Common myeloid progenitor, CD34-positive (primary cell): ENCODE measurements around the gene SPATA13.

Source experiments
- CTCF ChIA-PET: fragments of 350-600 bp; sonication (Branson Sonifier 250); formaldehyde crosslinking; loops from one replicate; lab custom pipeline; 2021; ENCODE audit warnings: antibody characterized with exemption; lab: Charles Lee
- POLR2A ChIA-PET: fragments of 350-600 bp; sonication (Branson Sonifier 250); formaldehyde crosslinking; loops from one replicate; lab custom pipeline; 2021; ENCODE audit warnings: antibody characterized with exemption; lab: Charles Lee
- DNase-seq, 3 donors: peaks; one replicate each; pipeline versions ENCODE4 v3.0.0 to v3.0.0-alpha.2; 2013
- H3K27ac ChIP-seq, 2 experiments: 1 replicate in 1 of 2; 2 replicates in 1 of 2; pipeline ENCODE4 v1.7.0; 2013; ENCODE audit warnings: inconsistent platforms in 2 of 2, low read length in 2 of 2, mild to moderate bottlenecking in 2 of 2, low read depth in 1 of 2, moderate library complexity in 1 of 2; ENCODE audit not compliant: severe bottlenecking in 2 of 2, insufficient read depth in 1 of 2, poor library complexity in 1 of 2
- H3K27me3 ChIP-seq, 5 experiments: replicated peaks in 2 of 5; 1 replicate in 3 of 5; 2 replicates in 2 of 5; pipeline versions ENCODE4 v1.6.1 to v1.7.0; 2013; ENCODE audit warnings: low read length in 4 of 5, mild to moderate bottlenecking in 2 of 5, moderate library complexity in 2 of 5, inconsistent platforms in 1 of 5; ENCODE audit not compliant: insufficient read depth in 5 of 5, control insufficient read depth in 4 of 5
- H3K36me3 ChIP-seq, 4 experiments: 1 replicate in 2 of 4; 2 replicates in 2 of 4; pipeline versions ENCODE4 v1.6.1 to v1.7.0; 2013; ENCODE audit warnings: low read length in 3 of 4, control low read depth in 1 of 4, mild to moderate bottlenecking in 1 of 4; ENCODE audit not compliant: control insufficient read depth in 4 of 4, insufficient read depth in 4 of 4
- H3K4me1 ChIP-seq, 4 experiments: 1 replicate in 3 of 4; 2 replicates in 1 of 4; pipeline versions ENCODE4 v1.6.1 to v1.7.1; 2013; ENCODE audit warnings: low read length in 3 of 4, mild to moderate bottlenecking in 3 of 4, control low read depth in 1 of 4, inconsistent platforms in 1 of 4, moderate library complexity in 1 of 4; ENCODE audit not compliant: control insufficient read depth in 4 of 4, insufficient read depth in 4 of 4; ENCODE audit errors: control extremely low read depth in 1 of 4
- H3K4me3 ChIP-seq, 7 experiments: 1 replicate in 4 of 7; 2 replicates in 3 of 7; pipeline versions ENCODE4 v1.5.1 to v1.7.0; 2013; ENCODE audit warnings: mild to moderate bottlenecking in 7 of 7, low read length in 6 of 7, moderate library complexity in 6 of 7, inconsistent platforms in 2 of 7, low read depth in 2 of 7, control low read depth in 1 of 7; ENCODE audit not compliant: insufficient read depth in 4 of 7, control insufficient read depth in 1 of 7; ENCODE audit errors: extremely low read depth in 1 of 7
- H3K9me3 ChIP-seq, 5 experiments: 1 replicate in 4 of 5; 2 replicates in 1 of 5; pipeline versions ENCODE4 v1.6.1 to v1.7.1; 2013; ENCODE audit warnings: low read length in 4 of 5, mild to moderate bottlenecking in 2 of 5, inconsistent platforms in 1 of 5, low read depth in 1 of 5, moderate library complexity in 1 of 5; ENCODE audit not compliant: control insufficient read depth in 4 of 5, insufficient read depth in 2 of 5; ENCODE audit errors: control extremely low read depth in 1 of 5
- WGBS: methylation state at CpG from one replicate; pipeline ENCODE4 v1.1.5; 2013; ENCODE audit not compliant: insufficient coverage; 5-methylcytosine and 5-hydroxymethylcytosine counted together

The SPATA13 gene

DNA sequence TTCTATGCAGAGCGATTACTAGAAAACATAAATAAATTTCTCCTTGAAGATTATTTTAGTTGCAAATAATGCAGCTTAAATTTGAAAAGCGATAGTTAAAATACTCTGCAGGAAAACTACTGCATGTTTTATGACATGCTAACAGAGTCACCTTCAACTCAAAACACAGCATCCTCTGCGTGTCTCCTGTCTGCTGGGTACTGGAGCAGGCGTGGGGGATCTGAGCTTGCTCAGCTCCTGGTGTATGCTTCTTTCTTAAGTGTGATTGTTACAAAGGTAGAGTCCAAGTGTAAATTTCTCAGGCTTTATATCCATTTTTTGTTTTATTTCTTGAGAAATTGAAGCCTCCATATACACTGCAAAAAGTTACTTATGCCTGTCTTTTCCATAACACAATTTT, 15.3 kb downstream of the SPATA13 start:
- Histone ChIP-seq H3K27ac (no peak overlapping the region), H3K27me3 (no peaks in the 10 kb centered on the region), H3K36me3 (peaks cover 0 to 5% (median 0%) of the 10 kb centered on the region in 4 experiments), H3K4me3 (no peak overlapping the region), H3K4me1 (no peaks in the 10 kb centered on the region), H3K9me3 (no peaks in the 10 kb centered on the region)
- no peak for DNase-seq
- WGBS: 100% methylated on average over 2 of the region's 4 CpGs
- POLR2A ChIA-PET: no interaction called here
- CTCF ChIA-PET: interaction anchor here (1.6 kb wide), 1 partner anchor 9 kb away, joined by 3 read pairs; no protein-coding TSS in a partner anchor

DNA sequence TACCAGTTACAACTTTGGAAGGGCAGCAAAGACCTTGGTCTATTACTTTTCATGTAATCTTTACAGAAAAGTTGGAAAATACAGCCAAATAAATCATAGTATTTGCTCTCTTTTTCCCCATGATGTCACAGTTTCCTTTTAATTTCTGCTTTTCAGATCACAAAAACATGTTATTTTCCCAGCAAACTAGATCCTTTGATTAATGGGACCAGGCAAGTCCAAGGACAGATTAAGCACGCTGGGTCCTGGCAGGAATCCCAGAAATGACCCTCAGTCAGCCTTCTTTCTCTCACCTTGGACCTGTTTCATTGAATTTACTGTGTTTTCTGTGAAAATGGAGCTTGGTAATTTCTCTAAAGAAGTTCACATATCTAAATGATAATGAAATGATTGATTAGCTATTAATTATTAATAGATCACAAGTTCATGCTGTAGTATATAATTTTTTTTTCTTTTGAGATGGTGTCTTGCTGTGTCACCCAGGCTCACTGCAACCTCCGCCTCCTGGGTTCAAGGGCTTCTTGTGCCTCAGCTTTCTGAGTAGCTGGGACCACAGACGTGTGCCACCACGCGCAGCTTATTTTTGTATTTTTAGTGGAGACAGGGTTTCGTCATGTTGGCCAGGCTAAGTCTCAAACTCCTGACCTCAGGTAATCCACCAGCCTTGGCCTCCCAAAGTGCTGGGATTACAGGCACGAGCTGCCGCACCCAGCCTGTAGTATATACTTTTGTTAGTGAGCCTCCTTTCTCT, 16.0 kb downstream of the SPATA13 start:
- CTCF ChIA-PET: interaction anchor here (1.9 kb wide), 1 partner anchor 12 kb away, joined by 7 read pairs; no protein-coding TSS in a partner anchor
- WGBS: 94% methylated on average over 6 of the region's 8 CpGs
- POLR2A ChIA-PET: no interaction called here
- no peak for DNase-seq
- Histone ChIP-seq H3K27ac (no peak overlapping the region), H3K4me3 (no peak overlapping the region), H3K27me3 (no peaks in the 10 kb centered on the region), H3K4me1 (no peaks in the 10 kb centered on the region), H3K36me3 (no peaks in the 10 kb centered on the region), H3K9me3 (no peaks in the 10 kb centered on the region)

DNA sequence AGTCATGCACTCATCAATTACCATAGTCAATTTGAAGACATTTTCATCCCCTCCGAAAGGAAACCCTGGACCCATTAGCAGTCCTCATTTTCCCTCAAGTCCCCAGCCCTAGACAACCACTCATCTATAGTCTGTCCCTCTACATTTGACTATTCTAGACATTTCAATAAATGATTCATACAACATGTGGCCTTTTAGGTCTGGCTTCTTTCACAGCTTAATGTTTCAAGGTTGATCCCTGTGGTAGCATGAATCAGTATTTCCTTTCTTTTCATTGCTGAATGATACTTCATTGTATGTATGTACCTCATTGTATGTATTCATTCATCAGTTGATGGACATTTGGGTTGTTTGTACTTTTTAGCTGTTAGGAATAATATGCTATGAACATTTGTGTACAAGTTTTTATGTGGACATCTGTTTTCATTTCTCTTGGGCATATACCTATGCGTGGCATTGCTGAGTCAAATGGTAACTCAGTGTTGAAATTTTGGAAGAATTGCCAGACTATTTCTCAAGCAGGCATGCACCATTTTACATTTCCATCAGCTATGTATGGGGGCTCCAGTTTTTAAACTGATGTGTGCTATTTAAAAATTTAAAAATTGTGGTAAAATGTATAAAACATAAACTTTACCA, 18.4 kb downstream of the SPATA13 start:
- no peak overlapping the region for H3K27ac ChIP-seq
- POLR2A ChIA-PET: no interaction called here

GRCh38 chr13:24179486-24179850, 18.9 kb downstream of the SPATA13 start:
- Histone ChIP-seq H3K4me1 (peaks cover 0 to 4% (median 0%) of the 10 kb centered on the region in 4 experiments), H3K9me3 (no peaks in the 10 kb centered on the region), H3K27ac (no peak overlapping the region), H3K4me3 (no peak overlapping the region), H3K36me3 (no peaks in the 10 kb centered on the region), H3K27me3 (no peaks in the 10 kb centered on the region)
- CTCF ChIA-PET: interaction anchor here (1.4 kb wide), 1 partner anchor 18 kb away, joined by 3 read pairs; no protein-coding TSS in a partner anchor
- no peak for DNase-seq
- POLR2A ChIA-PET: no interaction called here
- WGBS: 100% methylated on average over 1 of the region's 1 CpG

More for the DNA sequence above, 18.4 kb downstream of the SPATA13 start:
- H3K9me3 ChIP-seq: no peaks in the 10 kb centered on the region
- no peak for DNase-seq
- peaks cover 0 to 4% (median 0%) of the 10 kb centered on the region in 4 experiments for H3K4me1 ChIP-seq
- no peak overlapping the region for H3K4me3 ChIP-seq
- no peaks in the 10 kb centered on the region for H3K36me3 ChIP-seq
- WGBS: 100% methylated on average over 1 of the region's 2 CpGs
- no peaks in the 10 kb centered on the region for H3K27me3 ChIP-seq
- CTCF ChIA-PET: interaction anchor here (1.0 to 1.9 kb wide), 5 partner anchors 8 to 25 kb away, joined by 3 to 6 read pairs (median 3); no protein-coding TSS in a partner anchor

GRCh38 chr13:24180750-24181377, 20.3 kb downstream of the SPATA13 start:
- Histone ChIP-seq H3K27ac (no peak overlapping the region), H3K4me3 (no peak overlapping the region), H3K27me3 (no peaks in the 10 kb centered on the region), H3K36me3 (no peaks in the 10 kb centered on the region), H3K9me3 (no peaks in the 10 kb centered on the region), H3K4me1 (peaks cover 0 to 4% (median 0%) of the 10 kb centered on the region in 4 experiments)
- POLR2A ChIA-PET: interaction anchor here (0.6 kb wide), 1 partner anchor 16 kb away, joined by 3 read pairs; no protein-coding TSS in a partner anchor
- 100% methylated on average over 2 of the region's 5 CpGs for WGBS
- no peak for DNase-seq
- CTCF ChIA-PET: interaction anchor here (0.9 to 1.4 kb wide), 2 partner anchors 12 to 20 kb away, joined by 3 to 4 read pairs; no protein-coding TSS in a partner anchor

GRCh38 chr13:24181991-24182702, 21.6 kb downstream of the SPATA13 start:
- ChIA-PET CTCF (interaction anchor here (0.9 to 1.2 kb wide), 2 partner anchors 11 to 18 kb away, joined by 3 read pairs; no protein-coding TSS in a partner anchor), POLR2A (interaction anchor here (1.2 kb wide), 1 partner anchor 49 kb away, joined by 3 read pairs; no protein-coding TSS in a partner anchor)
- Histone ChIP-seq H3K9me3 (no peaks in the 10 kb centered on the region), H3K4me1 (peaks cover 0 to 7% (median 0%) of the 10 kb centered on the region in 4 experiments), H3K36me3 (no peaks in the 10 kb centered on the region), H3K4me3 (no peak overlapping the region), H3K27ac (no peak overlapping the region), H3K27me3 (no peaks in the 10 kb centered on the region)
- 86% methylated on average over 1 of the region's 4 CpGs for WGBS
- no peak for DNase-seq
